Measurements from ENCODE around the gene GLRA3. TPM values are rescaled to one million over a fixed set of nuclear protein-coding genes. Genes with fewer than 3 reads are reported as not detected.
"Not testable (repeated sequence)": the region's sequence is repeated elsewhere in the genome, so short reads cannot be mapped to it uniquely, and the experiment has no call there.

The GLRA3 gene
- total RNA-seq, 1 donor from 2014 or later = not detected

- no peaks in the 10 kb centered on the region for H3K36me3 ChIP-seq (ENCODE audit: control insufficient read depth in 3 of 3, insufficient read depth in 3 of 3, low read length in 3 of 3)
- no peak overlapping the region for H3K9ac ChIP-seq (ENCODE audit: low read depth in 1 of 3, low read length in 3 of 3)
- H3K9me3 ChIP-seq (ENCODE audit: control insufficient read depth in 3 of 3, low read length in 3 of 3) = no peaks in the 10 kb centered on the region
- no peaks in the 10 kb centered on the region for H3K27me3 ChIP-seq (ENCODE audit: control insufficient read depth in 3 of 3, insufficient read depth in 3 of 3, low read length in 3 of 3)
- no peak overlapping the region for H3K27ac ChIP-seq (ENCODE audit: low read depth, low read length)
- H3K4me1 ChIP-seq (ENCODE audit: control insufficient read depth in 3 of 3, insufficient read depth in 3 of 3, low read length in 3 of 3) = no peaks in the 10 kb centered on the region
- H3K4me3 ChIP-seq (ENCODE audit: low read length in 3 of 3) = no peak overlapping the region
These were observed 126.0 kb downstream of the GLRA3 start for GRCh38 chr4:174702979-174703478.

- H3K36me3 ChIP-seq (ENCODE audit: control insufficient read depth in 3 of 3, insufficient read depth in 3 of 3, low read length in 3 of 3) = no peaks in the 10 kb centered on the region
- H3K4me1 ChIP-seq (ENCODE audit: control insufficient read depth in 3 of 3, insufficient read depth in 3 of 3, low read length in 3 of 3) = peaks cover 0 to 4% (median 0%) of the 10 kb centered on the region in 3 donors
- H3K27me3 ChIP-seq (ENCODE audit: control insufficient read depth in 3 of 3, insufficient read depth in 3 of 3, low read length in 3 of 3) = no peaks in the 10 kb centered on the region
- no peak overlapping the region for H3K27ac ChIP-seq (ENCODE audit: low read depth, low read length)
- H3K9me3 ChIP-seq (ENCODE audit: control insufficient read depth in 3 of 3, low read length in 3 of 3) = no peaks in the 10 kb centered on the region
- no peak overlapping the region for H3K4me3 ChIP-seq (ENCODE audit: low read length in 3 of 3)
- no peak overlapping the region for H3K9ac ChIP-seq (ENCODE audit: low read depth in 1 of 3, low read length in 3 of 3)
These were observed 129.4 kb downstream of the GLRA3 start for GRCh38 chr4:174699654-174700053.

GRCh38 chr4:174697896-174698295, 131.2 kb downstream of the GLRA3 start:
- peaks cover 0 to 4% (median 0%) of the 10 kb centered on the region in 3 donors for H3K4me1 ChIP-seq (ENCODE audit: control insufficient read depth in 3 of 3, insufficient read depth in 3 of 3, low read length in 3 of 3)
- no peak overlapping the region for H3K9ac ChIP-seq (ENCODE audit: low read depth in 1 of 3, low read length in 3 of 3)
- H3K27ac ChIP-seq (ENCODE audit: low read depth, low read length) = no peak overlapping the region
- no peak overlapping the region for H3K4me3 ChIP-seq (ENCODE audit: low read length in 3 of 3)
- no peaks in the 10 kb centered on the region for H3K36me3 ChIP-seq (ENCODE audit: control insufficient read depth in 3 of 3, insufficient read depth in 3 of 3, low read length in 3 of 3)
- no peaks in the 10 kb centered on the region for H3K9me3 ChIP-seq (ENCODE audit: control insufficient read depth in 3 of 3, low read length in 3 of 3)
- H3K27me3 ChIP-seq (ENCODE audit: control insufficient read depth in 3 of 3, insufficient read depth in 3 of 3, low read length in 3 of 3) = no peaks in the 10 kb centered on the region

- H3K27me3 ChIP-seq (ENCODE audit: control insufficient read depth in 3 of 3, insufficient read depth in 3 of 3, low read length in 3 of 3) = no peaks in the 10 kb centered on the region
- no peaks in the 10 kb centered on the region for H3K36me3 ChIP-seq (ENCODE audit: control insufficient read depth in 3 of 3, insufficient read depth in 3 of 3, low read length in 3 of 3)
- H3K4me1 ChIP-seq (ENCODE audit: control insufficient read depth in 3 of 3, insufficient read depth in 3 of 3, low read length in 3 of 3) = peaks cover 0 to 4% (median 0%) of the 10 kb centered on the region in 3 donors
- H3K4me3 ChIP-seq (ENCODE audit: low read length in 3 of 3) = no peak overlapping the region
- no peak overlapping the region for H3K9ac ChIP-seq (ENCODE audit: low read depth in 1 of 3, low read length in 3 of 3)
- H3K9me3 ChIP-seq (ENCODE audit: control insufficient read depth in 3 of 3, low read length in 3 of 3) = no peaks in the 10 kb centered on the region
- no peak overlapping the region for H3K27ac ChIP-seq (ENCODE audit: low read depth, low read length)
These were observed 131.8 kb downstream of the GLRA3 start for GRCh38 chr4:174697202-174697601.

GRCh38 chr4:174696657-174697056, 132.4 kb downstream of the GLRA3 start:
- Histone ChIP-seq H3K9me3 (ENCODE audit: control insufficient read depth in 3 of 3, low read length in 3 of 3) (no peaks in the 10 kb centered on the region), H3K9ac (ENCODE audit: low read depth in 1 of 3, low read length in 3 of 3) (no peak overlapping the region), H3K4me3 (ENCODE audit: low read length in 3 of 3) (no peak overlapping the region), H3K27me3 (ENCODE audit: control insufficient read depth in 3 of 3, insufficient read depth in 3 of 3, low read length in 3 of 3) (no peaks in the 10 kb centered on the region), H3K36me3 (ENCODE audit: control insufficient read depth in 3 of 3, insufficient read depth in 3 of 3, low read length in 3 of 3) (no peaks in the 10 kb centered on the region), H3K27ac (ENCODE audit: low read depth, low read length) (no peak overlapping the region), H3K4me1 (ENCODE audit: control insufficient read depth in 3 of 3, insufficient read depth in 3 of 3, low read length in 3 of 3) (peaks cover 0 to 4% (median 0%) of the 10 kb centered on the region in 3 donors)

GRCh38 chr4:174691876-174692275, 137.2 kb downstream of the GLRA3 start:
- not testable (repeated sequence) for H3K27ac ChIP-seq (ENCODE audit: low read depth, low read length)

GRCh38 chr4:174690665-174691064, 138.4 kb downstream of the GLRA3 start:
- no peaks in the 10 kb centered on the region for H3K4me1 ChIP-seq (ENCODE audit: control insufficient read depth in 3 of 3, insufficient read depth in 3 of 3, low read length in 3 of 3)
- H3K27ac ChIP-seq (ENCODE audit: low read depth, low read length) = no peak overlapping the region
- H3K36me3 ChIP-seq (ENCODE audit: control insufficient read depth in 3 of 3, insufficient read depth in 3 of 3, low read length in 3 of 3) = no peaks in the 10 kb centered on the region
- peaks cover 0 to 7% (median 0%) of the 10 kb centered on the region in 3 donors for H3K9me3 ChIP-seq (ENCODE audit: control insufficient read depth in 3 of 3, low read length in 3 of 3)
- H3K27me3 ChIP-seq (ENCODE audit: control insufficient read depth in 3 of 3, insufficient read depth in 3 of 3, low read length in 3 of 3) = no peaks in the 10 kb centered on the region
- H3K4me3 ChIP-seq (ENCODE audit: low read length in 3 of 3) = no peak overlapping the region
- H3K9ac ChIP-seq (ENCODE audit: low read depth in 1 of 3, low read length in 3 of 3) = no peak overlapping the region

More at GRCh38 chr4:174691876-174692275, 137.2 kb downstream of the GLRA3 start:
- not testable (repeated sequence) for H3K9ac ChIP-seq (ENCODE audit: low read depth in 1 of 3, low read length in 3 of 3); H3K9me3 ChIP-seq (ENCODE audit: control insufficient read depth in 3 of 3, low read length in 3 of 3); H3K27me3 ChIP-seq (ENCODE audit: control insufficient read depth in 3 of 3, insufficient read depth in 3 of 3, low read length in 3 of 3); H3K4me1 ChIP-seq (ENCODE audit: control insufficient read depth in 3 of 3, insufficient read depth in 3 of 3, low read length in 3 of 3); H3K4me3 ChIP-seq (ENCODE audit: low read length in 3 of 3); H3K36me3 ChIP-seq (ENCODE audit: control insufficient read depth in 3 of 3, insufficient read depth in 3 of 3, low read length in 3 of 3)

GRCh38 chr4:174689618-174690017, 139.4 kb downstream of the GLRA3 start:
- no peaks in the 10 kb centered on the region for H3K36me3 ChIP-seq (ENCODE audit: control insufficient read depth in 3 of 3, insufficient read depth in 3 of 3, low read length in 3 of 3)
- H3K27me3 ChIP-seq (ENCODE audit: control insufficient read depth in 3 of 3, insufficient read depth in 3 of 3, low read length in 3 of 3) = no peaks in the 10 kb centered on the region
- H3K4me3 ChIP-seq (ENCODE audit: low read length in 3 of 3) = no peak overlapping the region
- H3K9ac ChIP-seq (ENCODE audit: low read depth in 1 of 3, low read length in 3 of 3) = no peak overlapping the region
- no peak overlapping the region for H3K27ac ChIP-seq (ENCODE audit: low read depth, low read length)
- no peaks in the 10 kb centered on the region for H3K4me1 ChIP-seq (ENCODE audit: control insufficient read depth in 3 of 3, insufficient read depth in 3 of 3, low read length in 3 of 3)
- peaks cover 0 to 7% (median 2%) of the 10 kb centered on the region in 3 donors for H3K9me3 ChIP-seq (ENCODE audit: control insufficient read depth in 3 of 3, low read length in 3 of 3)

DNA sequence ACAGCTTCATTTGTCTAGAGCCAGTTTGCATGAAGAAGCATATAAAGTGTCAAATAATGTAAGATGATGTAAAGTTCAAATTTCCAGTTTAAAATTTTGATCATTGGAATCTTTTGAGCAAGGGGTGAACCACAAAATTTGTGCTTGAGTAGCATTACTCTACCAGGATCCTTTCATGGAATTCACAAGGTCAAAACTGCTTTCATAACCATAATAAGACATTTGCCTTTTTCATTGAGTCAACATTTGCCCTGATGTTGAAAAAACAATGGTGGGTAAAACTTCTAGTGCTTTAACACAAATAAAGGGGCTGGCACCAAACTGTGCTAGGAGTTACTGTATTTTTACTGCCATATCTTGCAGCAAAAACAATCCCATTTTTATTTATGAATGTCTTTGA, 142.2 kb downstream of the GLRA3 start:
- Histone ChIP-seq H3K27me3 (ENCODE audit: control insufficient read depth in 3 of 3, insufficient read depth in 3 of 3, low read length in 3 of 3) (no peaks in the 10 kb centered on the region), H3K36me3 (ENCODE audit: control insufficient read depth in 3 of 3, insufficient read depth in 3 of 3, low read length in 3 of 3) (no peaks in the 10 kb centered on the region), H3K9ac (ENCODE audit: low read depth in 1 of 3, low read length in 3 of 3) (no peak overlapping the region), H3K27ac (ENCODE audit: low read depth, low read length) (no peak overlapping the region), H3K4me1 (ENCODE audit: control insufficient read depth in 3 of 3, insufficient read depth in 3 of 3, low read length in 3 of 3) (no peaks in the 10 kb centered on the region), H3K9me3 (ENCODE audit: control insufficient read depth in 3 of 3, low read length in 3 of 3) (peaks cover 0 to 7% (median 2%) of the 10 kb centered on the region in 3 donors), H3K4me3 (ENCODE audit: low read length in 3 of 3) (no peak overlapping the region)

GRCh38 chr4:174681723-174682300, 147.2 kb downstream of the GLRA3 start:
- Histone ChIP-seq H3K27me3 (ENCODE audit: control insufficient read depth in 3 of 3, insufficient read depth in 3 of 3, low read length in 3 of 3) (no peaks in the 10 kb centered on the region), H3K9me3 (ENCODE audit: control insufficient read depth in 3 of 3, low read length in 3 of 3) (peaks cover 0 to 2% (median 0%) of the 10 kb centered on the region in 3 donors), H3K4me3 (ENCODE audit: low read length in 3 of 3) (no peak overlapping the region), H3K27ac (ENCODE audit: low read depth, low read length) (no peak overlapping the region), H3K4me1 (ENCODE audit: control insufficient read depth in 3 of 3, insufficient read depth in 3 of 3, low read length in 3 of 3) (no peaks in the 10 kb centered on the region), H3K9ac (ENCODE audit: low read depth in 1 of 3, low read length in 3 of 3) (no peak overlapping the region), H3K36me3 (ENCODE audit: control insufficient read depth in 3 of 3, insufficient read depth in 3 of 3, low read length in 3 of 3) (no peaks in the 10 kb centered on the region)
